Mesothelial cell of epicardium (in vitro differentiated cells): ENCODE data around the gene WASF3. TPM values are rescaled to one million over a fixed set of nuclear protein-coding genes. Genes with fewer than 3 reads are reported as not detected.

Experiments used
- DNase-seq, 2 experiments: peaks; one replicate each; pipeline ENCODE4 v3.0.0; 2021; ENCODE audit warnings: low spot score in 2 of 2; ENCODE audit not compliant: unreplicated experiment in 2 of 2
- H3K27ac Mint-ChIP-seq: 2 replicates; pipeline ENCODE4 v1.8.0; 2021; ENCODE audit warnings: mixed read lengths
- H3K27me3 Mint-ChIP-seq: 2 replicates; pipeline ENCODE4 v1.8.0; 2021; ENCODE audit warnings: low read depth, mixed read lengths
- H3K36me3 Mint-ChIP-seq: 2 replicates; pipeline ENCODE4 v1.8.0; 2021; ENCODE audit warnings: mixed read lengths
- H3K4me1 Mint-ChIP-seq: 2 replicates; pipeline ENCODE4 v1.8.0; 2021; ENCODE audit warnings: mixed read lengths
- H3K4me3 Mint-ChIP-seq: 2 replicates; pipeline ENCODE4 v1.8.0; 2021; ENCODE audit warnings: mild to moderate bottlenecking, moderate library complexity, mixed read lengths
- H3K9me3 Mint-ChIP-seq: 2 replicates; pipeline ENCODE4 v1.8.0; 2021; ENCODE audit warnings: mixed read lengths
- total RNA-seq: library from RNA; stranded (reverse); gene quantifications from 3 replicates; pipeline ENCODE4 v1.2.1, GENCODE V29; 2021
- TF ChIP-seq, protein P1 (sequence below): fragments of 200-600 bp; sonication (generic); IDR thresholded peaks from one replicate; pipeline ENCODE4 v1.5.0; 2021; ENCODE audit warnings: antibody characterized with exemption; ENCODE audit not compliant: unreplicated experiment

Gene WASF3
- total RNA-seq, 1 donor from 2014 or later = 19.4 TPM

DNA sequence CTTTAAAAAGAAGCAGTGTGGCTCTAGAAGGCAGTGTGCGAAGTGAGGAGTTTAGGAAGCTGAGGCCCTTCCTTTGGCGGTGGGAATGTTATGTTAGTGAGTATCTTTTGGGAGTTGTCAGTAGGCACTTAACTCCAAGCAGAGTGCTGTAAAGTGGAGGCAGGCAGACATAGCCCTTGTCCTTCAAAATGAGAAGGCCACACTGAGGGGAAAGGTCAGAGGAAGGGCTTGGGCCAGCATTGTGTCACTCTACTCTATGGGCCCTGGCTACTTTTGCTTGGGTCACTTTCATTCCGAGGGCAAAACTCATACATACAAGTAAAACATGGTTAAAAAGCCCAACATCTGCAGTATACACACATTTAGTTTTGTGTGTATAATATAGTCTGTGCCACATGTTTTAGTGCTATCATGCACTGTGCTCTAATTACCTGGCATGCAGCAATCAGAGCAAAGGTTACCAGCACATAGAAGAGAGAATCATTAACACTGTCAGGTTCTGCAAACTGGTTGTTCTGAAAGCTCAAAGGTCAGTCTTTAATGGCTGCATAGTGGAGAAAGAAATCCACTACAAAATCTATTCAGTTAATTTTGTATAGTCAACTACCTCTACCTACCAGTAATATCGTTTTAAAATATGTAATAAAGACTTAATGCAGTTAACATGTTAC is 64.4 kb downstream of the WASF3 start:
- TF ChIP-seq, protein P1, sequence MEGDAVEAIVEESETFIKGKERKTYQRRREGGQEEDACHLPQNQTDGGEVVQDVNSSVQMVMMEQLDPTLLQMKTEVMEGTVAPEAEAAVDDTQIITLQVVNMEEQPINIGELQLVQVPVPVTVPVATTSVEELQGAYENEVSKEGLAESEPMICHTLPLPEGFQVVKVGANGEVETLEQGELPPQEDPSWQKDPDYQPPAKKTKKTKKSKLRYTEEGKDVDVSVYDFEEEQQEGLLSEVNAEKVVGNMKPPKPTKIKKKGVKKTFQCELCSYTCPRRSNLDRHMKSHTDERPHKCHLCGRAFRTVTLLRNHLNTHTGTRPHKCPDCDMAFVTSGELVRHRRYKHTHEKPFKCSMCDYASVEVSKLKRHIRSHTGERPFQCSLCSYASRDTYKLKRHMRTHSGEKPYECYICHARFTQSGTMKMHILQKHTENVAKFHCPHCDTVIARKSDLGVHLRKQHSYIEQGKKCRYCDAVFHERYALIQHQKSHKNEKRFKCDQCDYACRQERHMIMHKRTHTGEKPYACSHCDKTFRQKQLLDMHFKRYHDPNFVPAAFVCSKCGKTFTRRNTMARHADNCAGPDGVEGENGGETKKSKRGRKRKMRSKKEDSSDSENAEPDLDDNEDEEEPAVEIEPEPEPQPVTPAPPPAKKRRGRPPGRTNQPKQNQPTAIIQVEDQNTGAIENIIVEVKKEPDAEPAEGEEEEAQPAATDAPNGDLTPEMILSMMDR = no peak
- Mint-ChIP-seq H3K27ac (no peak overlapping the region), H3K4me1 (no peaks in the 10 kb centered on the region), H3K4me3 (no peak overlapping the region), H3K36me3 (peaks cover 51% of the 10 kb centered on the region), H3K9me3 (peaks cover 35% of the 10 kb centered on the region), H3K27me3 (no peaks in the 10 kb centered on the region)
- no peak for DNase-seq

DNA sequence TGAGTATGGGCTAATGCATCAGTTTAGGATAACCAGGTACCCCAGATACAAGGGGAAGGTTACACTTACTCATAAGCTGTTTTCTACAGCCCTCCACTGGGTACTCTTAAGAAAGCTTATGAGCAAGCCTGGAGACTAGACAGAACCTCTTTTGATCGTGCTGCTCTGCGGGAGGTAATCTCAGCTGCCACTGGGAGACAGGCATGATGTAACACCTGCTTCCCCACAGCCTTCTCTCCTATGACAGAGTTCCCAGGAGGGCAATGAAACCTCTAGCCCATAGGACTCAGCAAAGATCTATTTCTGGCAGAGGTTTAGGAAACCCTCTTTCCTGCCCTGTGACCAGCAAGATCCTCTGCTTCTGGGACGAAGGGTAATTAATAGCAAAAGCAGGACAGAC is 65.6 kb downstream of the WASF3 start:
- no peak for DNase-seq
- H3K27ac Mint-ChIP-seq = no peak overlapping the region
- H3K27me3 Mint-ChIP-seq = no peaks in the 10 kb centered on the region
- no peak overlapping the region for H3K4me3 Mint-ChIP-seq
- H3K36me3 Mint-ChIP-seq = peaks cover 47% of the 10 kb centered on the region
- TF ChIP-seq, protein P1 = no peak
- no peaks in the 10 kb centered on the region for H3K4me1 Mint-ChIP-seq
- H3K9me3 Mint-ChIP-seq = peaks cover 32% of the 10 kb centered on the region

DNA sequence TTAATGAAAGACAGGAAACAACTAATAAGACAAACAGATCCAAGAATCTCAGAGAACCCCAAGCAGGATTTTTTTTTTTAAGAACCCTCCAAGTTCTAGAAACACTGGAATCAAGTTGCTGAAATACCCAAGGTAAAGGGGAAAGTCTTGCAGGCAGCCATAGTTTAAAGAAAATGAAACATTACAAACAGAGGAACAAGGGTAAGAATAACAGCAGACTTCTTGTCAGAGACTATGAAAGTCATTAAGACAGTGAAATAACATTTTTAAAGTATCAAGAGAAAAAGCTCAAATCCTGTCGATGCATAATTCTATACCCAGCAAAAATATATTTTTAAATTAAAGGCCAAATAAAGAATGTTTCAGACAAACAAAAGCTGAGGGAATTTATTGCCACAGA is 67.1 kb downstream of the WASF3 start:
- DNase-seq = no peak
- Mint-ChIP-seq H3K9me3 (peaks cover 32% of the 10 kb centered on the region), H3K27ac (no peak overlapping the region), H3K4me1 (no peaks in the 10 kb centered on the region), H3K27me3 (no peaks in the 10 kb centered on the region), H3K36me3 (peaks cover 50% of the 10 kb centered on the region), H3K4me3 (no peak overlapping the region)
- TF ChIP-seq, protein P1 = no peak

DNA sequence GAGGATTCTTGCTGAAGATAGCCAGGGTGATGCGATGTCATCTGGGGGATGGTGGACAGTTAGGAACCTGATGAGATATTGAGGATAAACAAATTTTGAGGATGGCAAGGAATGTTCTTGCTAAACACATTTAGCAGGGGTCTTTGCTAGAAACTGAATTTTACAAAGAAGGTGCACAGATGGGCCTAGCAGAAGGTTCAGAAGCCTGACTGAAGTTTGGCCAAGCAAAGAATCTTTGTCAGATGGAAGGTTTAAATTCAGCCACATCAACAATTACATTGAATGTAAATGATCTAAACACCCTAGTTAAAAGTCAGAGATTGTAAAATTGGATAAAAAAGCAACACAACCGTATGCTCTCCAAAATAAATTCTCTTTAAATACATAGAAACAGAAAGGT is 68.8 kb downstream of the WASF3 start:
- no peaks in the 10 kb centered on the region for H3K27me3 Mint-ChIP-seq
- H3K4me3 Mint-ChIP-seq = no peak overlapping the region
- no peaks in the 10 kb centered on the region for H3K4me1 Mint-ChIP-seq
- H3K9me3 Mint-ChIP-seq = peaks cover 36% of the 10 kb centered on the region
- TF ChIP-seq, protein P1 = no peak
- H3K36me3 Mint-ChIP-seq = peaks cover 47% of the 10 kb centered on the region
- DNase-seq = no peak
- H3K27ac Mint-ChIP-seq = no peak overlapping the region

DNA sequence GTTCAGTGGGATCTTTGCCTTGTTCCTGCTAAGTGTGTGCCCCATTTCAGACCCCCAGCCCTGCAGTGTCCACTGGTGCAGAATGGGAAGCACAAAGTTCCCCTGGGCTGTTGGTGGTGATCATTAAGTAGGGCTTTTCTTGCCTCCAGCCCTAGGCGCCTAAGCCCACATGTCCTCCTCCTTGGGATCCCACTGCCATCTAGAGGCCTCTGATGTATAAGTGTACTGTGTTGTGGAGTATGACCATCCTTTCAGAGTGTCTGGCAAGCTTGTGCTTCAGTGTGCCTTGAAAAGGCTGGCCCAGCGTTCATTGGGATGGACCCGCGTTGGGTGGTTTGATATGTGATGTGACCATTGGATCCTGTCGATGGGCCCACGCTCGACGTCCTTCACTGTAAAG is 71.2 kb downstream of the WASF3 start:
- Mint-ChIP-seq H3K27ac (no peak overlapping the region), H3K4me1 (no peaks in the 10 kb centered on the region), H3K4me3 (no peak overlapping the region), H3K36me3 (peaks cover 43% of the 10 kb centered on the region), H3K9me3 (peaks cover 49% of the 10 kb centered on the region), H3K27me3 (no peaks in the 10 kb centered on the region)
- DNase-seq = no peak
- TF ChIP-seq, protein P1 = no peak
